Caco-2 (cell line): ENCODE data around the gene POLD1. TPM values are rescaled to one million over a fixed set of nuclear protein-coding genes. Genes with fewer than 3 reads are reported as not detected.

Experiments
- BruUV-seq: library from RNA; stranded (reverse); fragments of 400-500 nt; replicated peaks from 2 replicates; lab custom pipeline; 2021; lab: Mats Ljungman, UMichigan
- CTCF ChIA-PET: fragments of 300-600 bp; sonication (Branson Sonifier 250); formaldehyde crosslinking; loops from one replicate; lab custom pipeline; 2022; ENCODE audit warnings: antibody characterized with exemption; lab: Charles Lee
- POLR2A ChIA-PET: fragments of 300-600 bp; sonication (Branson Sonifier 250); formaldehyde crosslinking; loops from one replicate; lab custom pipeline; 2022; ENCODE audit warnings: antibody characterized with exemption; lab: Charles Lee
- DNase-seq, 2 experiments: peaks; one replicate each; pipeline versions ENCODE4 v3.0.0 to v3.0.0-alpha.2; 2020 to 2022
- H3K27me3 ChIP-seq: replicated peaks from 2 replicates; pipeline ENCODE4 v1.6.0; 2011; ENCODE audit warnings: low read length; ENCODE audit not compliant: control insufficient read depth, insufficient read depth
- H3K36me3 ChIP-seq: 2 replicates; pipeline ENCODE4 v1.5.1; 2011; ENCODE audit warnings: low read length; ENCODE audit not compliant: control insufficient read depth, insufficient read depth
- H3K4me1 ChIP-seq: fragments of 250-450 bp; sonication (Bioruptor Pico); 2 replicates; pipeline ENCODE4 v1.5.1; 2020; ENCODE audit warnings: mild to moderate bottlenecking
- H3K4me3 ChIP-seq: 2 replicates; pipeline ENCODE4 v1.5.1; 2011; ENCODE audit warnings: low read depth, mild to moderate bottlenecking, control low read depth, low read length
- H3K9me3 ChIP-seq: fragments of 250-450 bp; sonication (Bioruptor Pico); 2 replicates; pipeline ENCODE4 v1.5.1; 2020; ENCODE audit warnings: mild to moderate bottlenecking, moderate library complexity
- H3K27ac Mint-ChIP-seq: one replicate; pipeline ENCODE4 v1.8.0; 2022; ENCODE audit warnings: mixed read lengths; ENCODE audit not compliant: unreplicated experiment
- H3K27me3 Mint-ChIP-seq: one replicate; pipeline ENCODE4 v1.8.0; 2022; ENCODE audit warnings: mixed read lengths; ENCODE audit not compliant: insufficient read depth, unreplicated experiment
- H3K36me3 Mint-ChIP-seq: one replicate; pipeline ENCODE4 v1.8.0; 2022; ENCODE audit warnings: mild to moderate bottlenecking, mixed read lengths; ENCODE audit not compliant: insufficient read depth, unreplicated experiment
- H3K4me1 Mint-ChIP-seq: one replicate; pipeline ENCODE4 v1.8.0; 2022; ENCODE audit warnings: low read depth, mixed read lengths; ENCODE audit not compliant: unreplicated experiment
- H3K4me3 Mint-ChIP-seq: one replicate; pipeline ENCODE4 v1.8.0; 2022; ENCODE audit warnings: mild to moderate bottlenecking, moderate library complexity, mixed read lengths; ENCODE audit not compliant: unreplicated experiment
- H3K9me3 Mint-ChIP-seq: one replicate; pipeline ENCODE4 v1.8.0; 2022; ENCODE audit warnings: mixed read lengths; ENCODE audit not compliant: unreplicated experiment
- CTCF ChIP-seq, 2 experiments: fragments of 200-600 bp in 1 of 2; IDR thresholded peaks; 1 replicate in 1 of 2; 2 replicates in 1 of 2; pipeline versions ENCODE4 v1.5.1 to v1.8.0; 2011 to 2022; ENCODE audit warnings: antibody characterized with exemption in 1 of 2, control low read depth in 1 of 2, inconsistent platforms in 1 of 2, low read depth in 1 of 2, low read length in 1 of 2, mild to moderate bottlenecking in 1 of 2, moderate library complexity in 1 of 2; ENCODE audit not compliant: insufficient read depth in 1 of 2, severe bottlenecking in 1 of 2, unreplicated experiment in 1 of 2
- intact Hi-C: fragments of 100-400 bp; cut with micrococcal nuclease; formaldehyde crosslinking; loops from one replicate; pipeline ENCODE4 v1.10.0; 2022; ENCODE audit not compliant: unreplicated experiment
- total RNA-seq: library from RNA; stranded (reverse); gene quantifications from 2 replicates; pipeline ENCODE4 v1.2.3, GENCODE V29; 2022

POLD1 gene
- total RNA-seq, 1 experiment from 2014 or later: 128 TPM

DNA sequence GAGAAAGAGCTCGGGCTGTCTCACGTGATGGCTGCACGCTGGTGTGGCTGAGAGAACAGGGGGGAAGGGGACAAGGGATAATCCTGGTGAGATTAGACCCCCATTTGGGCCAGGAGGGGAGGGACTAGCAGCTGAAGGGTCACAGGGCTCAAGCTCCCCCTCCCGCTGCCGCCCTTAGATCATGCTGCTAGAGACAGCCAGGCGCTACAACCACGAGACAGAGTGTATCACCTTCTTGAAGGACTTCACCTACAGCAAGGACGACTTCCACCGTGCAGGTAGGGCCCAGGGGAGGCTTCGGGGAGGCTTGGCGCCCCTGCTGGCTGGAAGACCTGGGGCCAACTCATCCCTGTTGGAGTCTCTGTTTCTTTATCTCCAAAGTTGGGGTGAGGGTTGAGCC lies 4.5 kb upstream of the POLD1 start:
- no peak for DNase-seq
- peaks cover 9% of the 10 kb centered on the region for H3K36me3 ChIP-seq
- H3K4me3 Mint-ChIP-seq: no peak overlapping the region
- no TSS peak for BruUV-seq
- intact Hi-C loops: no loop called here
- no peak overlapping the region for H3K4me3 ChIP-seq
- POLR2A ChIA-PET: no interaction called here
- H3K9me3 ChIP-seq: no peaks in the 10 kb centered on the region
- CTCF ChIA-PET: no interaction called here
- H3K27me3 ChIP-seq: no peaks in the 10 kb centered on the region
- peaks cover 6% of the 10 kb centered on the region; the same call in 1 of the 2 replicates for H3K4me1 ChIP-seq
- H3K27me3 Mint-ChIP-seq: no peaks in the 10 kb centered on the region
- peaks cover 2% of the 10 kb centered on the region for H3K4me1 Mint-ChIP-seq
- no peak for TF ChIP-seq CTCF (IDR thresholded peaks at IDR 0.05; ENCODE audit: insufficient read depth in 1 of 2, low read depth in 1 of 2, low read length in 1 of 2, severe bottlenecking in 1 of 2, unreplicated experiment in 1 of 2)
- H3K27ac Mint-ChIP-seq: no peak overlapping the region
- no peaks in the 10 kb centered on the region for H3K9me3 Mint-ChIP-seq
- peaks cover 49% of the 10 kb centered on the region for H3K36me3 Mint-ChIP-seq

DNA sequence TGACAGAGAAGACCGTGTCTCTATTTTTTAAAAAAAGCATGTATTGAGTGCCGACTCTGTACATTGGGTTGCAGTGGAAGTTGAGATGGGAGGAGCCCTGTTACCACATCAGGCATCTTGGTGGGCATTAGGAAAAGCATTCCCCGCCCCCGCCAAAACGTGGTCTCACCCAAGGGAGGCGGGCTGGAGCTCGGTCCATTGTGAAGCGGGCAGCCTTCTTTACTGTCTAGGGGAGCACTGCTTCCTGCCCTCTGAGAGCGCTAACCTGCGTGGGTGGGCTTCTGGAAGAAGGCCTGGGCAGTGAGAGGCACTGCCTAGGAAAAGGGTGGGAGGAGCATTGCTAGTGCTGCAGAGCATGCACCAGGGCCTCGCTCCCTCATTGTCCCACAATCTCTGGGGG lies 4.0 kb upstream of the POLD1 start:
- Mint-ChIP-seq H3K4me1 (peaks cover 7% of the 10 kb centered on the region), H3K27me3 (no peaks in the 10 kb centered on the region), H3K27ac (no peak overlapping the region), H3K36me3 (peaks cover 54% of the 10 kb centered on the region), H3K9me3 (no peaks in the 10 kb centered on the region), H3K4me3 (no peak overlapping the region)
- intact Hi-C loops: no loop called here
- peaks cover 9% of the 10 kb centered on the region for H3K36me3 ChIP-seq
- BruUV-seq: no TSS peak
- ChIA-PET POLR2A (no interaction called here), CTCF (no interaction called here)
- TF ChIP-seq CTCF (IDR thresholded peaks at IDR 0.05; ENCODE audit: insufficient read depth in 1 of 2, low read depth in 1 of 2, low read length in 1 of 2, severe bottlenecking in 1 of 2, unreplicated experiment in 1 of 2): no peak
- no peaks in the 10 kb centered on the region for H3K27me3 ChIP-seq
- H3K4me1 ChIP-seq: peaks cover 6% of the 10 kb centered on the region; the same call in 1 of the 2 replicates
- H3K9me3 ChIP-seq: no peaks in the 10 kb centered on the region
- no peak overlapping the region for H3K4me3 ChIP-seq
- no peak for DNase-seq

- peaks cover 6% of the 10 kb centered on the region; the same call in 1 of the 2 replicates for H3K4me1 ChIP-seq
- POLR2A ChIA-PET: no interaction called here
- DNase-seq: no peak
- no peak overlapping the region for H3K4me3 ChIP-seq
- H3K27ac Mint-ChIP-seq: no peak overlapping the region
- peaks cover 9% of the 10 kb centered on the region for H3K36me3 ChIP-seq
- H3K27me3 Mint-ChIP-seq: no peaks in the 10 kb centered on the region
- BruUV-seq: no TSS peak
- H3K36me3 Mint-ChIP-seq: peaks cover 57% of the 10 kb centered on the region
- CTCF ChIA-PET: no interaction called here
- H3K9me3 ChIP-seq: no peaks in the 10 kb centered on the region
- peaks cover 10% of the 10 kb centered on the region for H3K4me1 Mint-ChIP-seq
- intact Hi-C loops: no loop called here
- TF ChIP-seq CTCF (IDR thresholded peaks at IDR 0.05; ENCODE audit: insufficient read depth in 1 of 2, low read depth in 1 of 2, low read length in 1 of 2, severe bottlenecking in 1 of 2, unreplicated experiment in 1 of 2): no peak
- H3K4me3 Mint-ChIP-seq: no peak overlapping the region
- H3K9me3 Mint-ChIP-seq: no peaks in the 10 kb centered on the region
- H3K27me3 ChIP-seq: no peaks in the 10 kb centered on the region
Measured at GRCh38 chr19:50380751-50381151, 3.4 kb upstream of the POLD1 start.
